K562 (cell line): ENCODE measurements around the gene NEUROD2. TPM values are rescaled to one million over a fixed set of nuclear protein-coding genes. Genes with fewer than 3 reads are reported as not detected.

Source experiments
- ATAC-seq: fragments of 200-7000 bp; cut with Tn5 transposase; 3 replicates; pipeline ENCODE4 v1.9.1; 2020; ENCODE audit warnings: moderate library complexity
- BruUV-seq: library from RNA; stranded (reverse); fragments of 400-500 nt; replicated peaks from 2 replicates; lab custom pipeline; 2021; lab: Mats Ljungman, UMichigan
- CTCF ChIA-PET: fragments of 300-600 bp; formaldehyde crosslinking; extraction: SDS; loops from one replicate; lab custom pipeline; 2021; ENCODE audit warnings: low intra/inter-chr PET ratio; lab: Yijun Ruan, JAX
- POLR2A ChIA-PET: fragments of 300-600, 350-650 bp; sonication (Branson Sonifier 250); formaldehyde crosslinking; extraction: SDS; loops from one replicate; lab custom pipeline; 2021; ENCODE audit warnings: antibody characterized with exemption, inconsistent platforms; lab: Yijun Ruan, JAX
- DNase-seq, 4 experiments: peaks; one replicate each; pipeline versions ENCODE4 v3.0.0 to v3.0.0-alpha.2; 2011 to 2018; ENCODE audit warnings: low spot score in 3 of 4, mixed read lengths in 3 of 4; ENCODE audit errors: extremely low read depth in 1 of 4
- FAIRE-seq: peaks from 2 replicates; lab custom pipeline; 2011; peaks lifted over from hg19 to GRCh38; lab: Jason Lieb, UNC
- H2AFZ ChIP-seq: 2 replicates; pipeline ENCODE4 v1.6.0; 2011; ENCODE audit warnings: low read depth, low read length, control low read depth, inconsistent platforms
- H3K27ac ChIP-seq: fragments of 200-600 bp; 3 replicates; pipeline ENCODE4 v1.8.0; 2011; ENCODE audit warnings: low read depth, mild to moderate bottlenecking, control low read depth, inconsistent platforms, low read length, moderate library complexity, mixed read lengths; ENCODE audit errors: extremely low read depth
- H3K27me3 ChIP-seq, 2 experiments: fragments of 300-600 bp in 1 of 2; 2 replicates in 1 of 2; 3 replicates in 1 of 2; pipeline versions ENCODE4 v1.6.0 to v1.8.0; 2011; ENCODE audit warnings: inconsistent platforms in 2 of 2, low read length in 2 of 2, mild to moderate bottlenecking in 1 of 2, mixed read lengths in 1 of 2, moderate library complexity in 1 of 2; ENCODE audit not compliant: control insufficient read depth in 2 of 2, insufficient read depth in 2 of 2
- H3K36me3 ChIP-seq: fragments of 300-600 bp; 3 replicates; pipeline ENCODE4 v1.8.0; 2011; ENCODE audit warnings: mild to moderate bottlenecking, low read length, inconsistent platforms; ENCODE audit not compliant: control insufficient read depth, insufficient read depth
- H3K4me1 ChIP-seq, 2 experiments: fragments of 200-600 bp in 1 of 2; replicated peaks in 1 of 2; 2 replicates in 1 of 2; 3 replicates in 1 of 2; pipeline versions ENCODE4 v1.5.1 to v1.8.0; 2011; ENCODE audit warnings: inconsistent platforms in 2 of 2, low read length in 2 of 2, mild to moderate bottlenecking in 1 of 2, mixed read lengths in 1 of 2, moderate library complexity in 1 of 2; ENCODE audit not compliant: control insufficient read depth in 2 of 2, insufficient read depth in 2 of 2
- H3K4me2 ChIP-seq: 2 replicates; pipeline ENCODE4 v1.6.1; 2011; ENCODE audit warnings: low read length, control low read depth, inconsistent platforms, mixed read lengths; ENCODE audit not compliant: insufficient read depth
- H3K4me3 ChIP-seq: fragments of 200-600 bp; sonication (generic), shearing (Covaris generic); 2 replicates; pipeline ENCODE4 v1.5.1; 2016; ENCODE audit warnings: control low read depth, inconsistent platforms
- H3K79me2 ChIP-seq: fragments of 200-600 bp; 3 replicates; pipeline ENCODE4 v1.8.0; 2011; ENCODE audit warnings: low read length, inconsistent platforms; ENCODE audit not compliant: control insufficient read depth, insufficient read depth
- H3K9ac ChIP-seq, 2 experiments: 2 replicates each; pipeline versions ENCODE4 v1.6.0 to v1.6.1; 2011; ENCODE audit warnings: low read depth in 2 of 2, low read length in 2 of 2, control low read depth in 1 of 2, inconsistent platforms in 1 of 2, mild to moderate bottlenecking in 1 of 2, mixed read lengths in 1 of 2; ENCODE audit not compliant: insufficient read depth in 1 of 2
- H3K9me1 ChIP-seq: one replicate; pipeline ENCODE4 v1.6.0; 2011; ENCODE audit warnings: inconsistent platforms, mild to moderate bottlenecking, low read length, moderate library complexity; ENCODE audit not compliant: control insufficient read depth, insufficient read depth
- H3K9me3 ChIP-seq: replicated peaks from 2 replicates; pipeline ENCODE4 v1.5.1; 2011; ENCODE audit warnings: low read depth, low read length, inconsistent platforms; ENCODE audit not compliant: control insufficient read depth, insufficient read depth
- H4K20me1 ChIP-seq: replicated peaks from 2 replicates; pipeline ENCODE4 v1.6.1; 2011; ENCODE audit warnings: low read length, inconsistent platforms, mixed read lengths; ENCODE audit not compliant: control insufficient read depth, insufficient read depth
- E2F6 ChIP-seq, 2 experiments: IDR thresholded peaks; 2 replicates each; pipeline ENCODE4 v1.6.1; 2011; ENCODE audit warnings: borderline replicate concordance in 1 of 2, control low read depth in 1 of 2, low read depth in 1 of 2, low read length in 1 of 2, mild to moderate bottlenecking in 1 of 2, mixed read lengths in 1 of 2, moderate library complexity in 1 of 2; ENCODE audit not compliant: insufficient read depth in 1 of 2, insufficient read length in 1 of 2, poor library complexity in 1 of 2, severe bottlenecking in 1 of 2; ENCODE audit errors: extremely low read depth in 1 of 2
- GMEB1 ChIP-seq: fragments of 250-450 bp; sonication (Bioruptor Pico); IDR thresholded peaks from 2 replicates; pipeline ENCODE4 v1.4.0; 2020; ENCODE audit warnings: mild to moderate bottlenecking
- GTF2F1 ChIP-seq: IDR thresholded peaks from 2 replicates; pipeline ENCODE4 v1.6.1; 2011; ENCODE audit warnings: low read depth, low read length, improper control_type of control experiment
- HMGXB4 ChIP-seq: sonication (generic); formaldehyde crosslinking; IDR thresholded peaks from 2 replicates; pipeline ENCODE4 v1.8.1; 2023; ENCODE audit warnings: mild to moderate bottlenecking, missing genetic modification reagents
- KAT7 ChIP-seq: sonication (generic); formaldehyde crosslinking; IDR thresholded peaks from 2 replicates; pipeline ENCODE4 v1.8.0; 2022; ENCODE audit warnings: missing genetic modification reagents, mild to moderate bottlenecking, borderline replicate concordance
- KDM1A ChIP-seq, 2 experiments: fragments of 450-650 bp; IDR thresholded peaks; 2 replicates each; pipeline ENCODE4 v1.6.1; 2016; ENCODE audit warnings: mild to moderate bottlenecking in 2 of 2
- RBM25 ChIP-seq: fragments of 200-400 bp; formaldehyde crosslinking; IDR thresholded peaks from 2 replicates; pipeline ENCODE4 v1.6.1; 2018; ENCODE audit warnings: low read length, low read depth, moderate library complexity; ENCODE audit not compliant: severe bottlenecking
- SAFB ChIP-seq: fragments of 200-400 bp; formaldehyde crosslinking; IDR thresholded peaks from 2 replicates; pipeline ENCODE4 v1.6.1; 2017; ENCODE audit warnings: low read depth, low read length, borderline replicate concordance
- ZNF740 ChIP-seq, 3 experiments: fragments of 200-800 bp in 1 of 3; sonication (Bioruptor generic) in 1 of 3; sonication (generic) in 1 of 3; formaldehyde crosslinking in 1 of 3; IDR thresholded peaks; 2 replicates each; pipeline versions ENCODE4 v1.6.1 to v1.8.0; 2016 to 2022; ENCODE audit warnings: mild to moderate bottlenecking in 2 of 3, missing compliant biosample characterization in 2 of 3, missing genetic modification characterization in 2 of 3, missing genetic modification reagents in 1 of 3
- WGBS: fragments of 100-300 bp; shearing (Covaris generic); methylation state at CpG from one replicate; pipeline ENCODE4 v1.1.6; 2016; ENCODE audit warnings: low coverage, mixed read lengths; ENCODE audit not compliant: insufficient coverage; ENCODE audit errors: missing lambda C conversion rate; 5-methylcytosine and 5-hydroxymethylcytosine counted together
- in situ Hi-C: fragments of 300-500 bp; cut with MboI; formaldehyde crosslinking; loops from 4 replicates; pipeline ENCODE4 v1.15.0; 2018; ENCODE audit warnings: inconsistent platforms, mixed read lengths
- intact Hi-C: fragments of 100-400 bp; cut with micrococcal nuclease; formaldehyde crosslinking; loops from 2 replicates; pipeline ENCODE4 v1.14.2; 2022
- polyA plus RNA-seq, 8 experiments: library from polyadenylated mRNA; depleted of rRNA in 4 of 8; stranded (reverse) in 5 of 8; unstranded in 3 of 8; fragments of >200 nt; fragmentation: Nextera tagmentation in 2 of 8; fragmentation: Illumina TruSeq in 1 of 8; extraction: Ambion mirVana in 2 of 8; extraction: Trizol in 1 of 8; gene quantifications; 2 replicates each; pipeline versions ENCODE4 v1.2.1 to v1.2.3, GENCODE V29; 2011 to 2014; ENCODE audit warnings: inconsistent platforms in 1 of 8, missing spikeins in 1 of 8
- total RNA-seq, 7 experiments: library from RNA; depleted of rRNA in 6 of 7; stranded (reverse); fragments of >200 nt in 6 of 7; fragmentation: Illumina TruSeq in 2 of 7; extraction: Trizol in 2 of 7; gene quantifications; 2 replicates each; pipeline versions ENCODE4 v1.2.1 to v1.2.3, GENCODE V29; 2011 to 2021; ENCODE audit warnings: low replicate concordance in 1 of 7

NEUROD2 gene
- total and polyA plus RNA-seq, 9 of the 15 experiments (the other 6 are each of a cell fraction or from before 2014, with no cell fraction given), result not detected

- Histone ChIP-seq H2AFZ (no peak overlapping the region), H4K20me1 (0 out of 2 replicates have a peak, but pooled peaks cover 7% of the 10 kb centered on the region), H3K27me3 (peaks cover 22 to 47% of the 10 kb centered on the region in 2 experiments), H3K36me3 (no peaks in the 10 kb centered on the region), H3K9me1 (no peaks in the 10 kb centered on the region), H3K9me3 (no peaks in the 10 kb centered on the region), H3K9ac (no peak overlapping the region), H3K4me3 (no peak overlapping the region), H3K79me2 (no peaks in the 10 kb centered on the region), H3K27ac (no peak overlapping the region), H3K4me2 (no peak overlapping the region), H3K4me1 (no peaks in the 10 kb centered on the region)
- DNase-seq, result no peak
- ATAC-seq, result no peak
- in situ Hi-C loops (no loop called here), intact Hi-C loops (no loop called here)
- FAIRE-seq, result no peak
- no peak for TF ChIP-seq HMGXB4
- peak; percentile 51 for TF ChIP-seq RBM25
- TF ChIP-seq KDM1A (IDR thresholded peaks at IDR 0.05), result 0 out of 4 replicates have a peak, but pooled peaks of 1 of the 2 experiments have one; percentile 24
- no peak for TF ChIP-seq SAFB
- no TSS peak for BruUV-seq
- POLR2A ChIA-PET, result interaction anchor here (1.5 kb wide), 1 partner anchor 14 kb away, joined by 5 read pairs; no protein-coding TSS in a partner anchor
- WGBS, result 3% methylated on average over 2 of the region's 2 CpGs
- CTCF ChIA-PET, result no interaction called here
Observed at GRCh38 chr17:39582658-39583057, 25.1 kb downstream of the NEUROD2 start.

- BruUV-seq, result no TSS peak
- H3K27ac ChIP-seq, result no peak overlapping the region
- no peak for ATAC-seq
- no peaks in the 10 kb centered on the region for H3K79me2 ChIP-seq
- H3K4me2 ChIP-seq, result no peak overlapping the region
- POLR2A ChIA-PET, result no interaction called here
- H4K20me1 ChIP-seq, result 0 out of 2 replicates have a peak, but pooled peaks cover 7% of the 10 kb centered on the region
- no peak for DNase-seq
- intact Hi-C loops (no loop called here), in situ Hi-C loops (no loop called here)
- H3K4me3 ChIP-seq, result no peak overlapping the region
- no peak for FAIRE-seq
- peaks cover 22 to 42% of the 10 kb centered on the region in 2 experiments for H3K27me3 ChIP-seq
- H3K9ac ChIP-seq, result no peak overlapping the region
- no peaks in the 10 kb centered on the region for H3K9me3 ChIP-seq
- WGBS, result 0% methylated on average over 4 of the region's 4 CpGs
- H2AFZ ChIP-seq, result no peak overlapping the region
- H3K4me1 ChIP-seq, result no peaks in the 10 kb centered on the region
- CTCF ChIA-PET, result no interaction called here
- no peaks in the 10 kb centered on the region for H3K9me1 ChIP-seq
- no peaks in the 10 kb centered on the region for H3K36me3 ChIP-seq
- TF ChIP-seq GTF2F1, result no peak
- no peak for TF ChIP-seq E2F6 (IDR thresholded peaks at IDR 0.05; ENCODE audit: borderline replicate concordance in 1 of 2, extremely low read depth in 1 of 2, insufficient read depth in 1 of 2, insufficient read length in 1 of 2, low read depth in 1 of 2, low read length in 1 of 2, poor library complexity in 1 of 2, severe bottlenecking in 1 of 2)
- TF ChIP-seq KAT7 (CRISPR knock-in tag), result no peak
- TF ChIP-seq ZNF740 (CRISPR knock-in tag; IDR thresholded peaks at IDR 0.05), result no peak
- no peak for TF ChIP-seq ZNF740 (tag; IDR thresholded peaks at IDR 0.05)
- no peak for TF ChIP-seq GMEB1
Observed at GRCh38 chr17:39581759-39582085, 26.0 kb downstream of the NEUROD2 start.
